Head of caudate nucleus (tissue), 42 donors: ENCODE data around the gene GFOD2.
"Not testable (repeated sequence)": the region's sequence is repeated elsewhere in the genome, so short reads cannot be mapped to it uniquely, and the experiment has no call there.

Experiments
- DNase-seq, 42 donors: peaks; one replicate each; pipeline versions ENCODE4 v3.0.0 to v3.0.0-alpha.2; 2020 to 2021; ENCODE audit warnings: mixed read lengths in 7 of 42
- intact Hi-C: fragments of 100-400 bp; cut with DNase I; formaldehyde crosslinking; loops from one replicate; pipeline ENCODE4 v1.15.0; 2022

GFOD2 gene

GRCh38 chr16:67709050-67709449 lies 10.1 kb downstream of the GFOD2 start:
- intact Hi-C loops = no loop called here

GRCh38 chr16:67708368-67708771 lies 10.7 kb downstream of the GFOD2 start:
- intact Hi-C loops = no loop called here
- DNase-seq = no peak

More at GRCh38 chr16:67709050-67709449, 10.1 kb downstream of the GFOD2 start:
- no peak for DNase-seq

- intact Hi-C loops = no loop called here
- DNase-seq = peak in 34 of 42 donors; percentile 1 to 77 (median 42)
These were observed 11.3 kb downstream of the GFOD2 start for GRCh38 chr16:67707790-67708189.

GRCh38 chr16:67707210-67707609 lies 11.9 kb downstream of the GFOD2 start:
- intact Hi-C loops = no loop called here
- no peak for DNase-seq

GRCh38 chr16:67704110-67704509 lies 15.0 kb downstream of the GFOD2 start:
- intact Hi-C loops = no loop called here
- DNase-seq = no peak

- intact Hi-C loops = no loop called here
- DNase-seq = no peak
These were observed 15.5 kb downstream of the GFOD2 start for GRCh38 chr16:67703626-67704025.

GRCh38 chr16:67702130-67702529 lies 17.0 kb downstream of the GFOD2 start:
- intact Hi-C loops = no loop called here
- DNase-seq = no peak

GRCh38 chr16:67701420-67701819 lies 17.7 kb downstream of the GFOD2 start:
- intact Hi-C loops = no loop called here
- DNase-seq = no peak

- no peak for DNase-seq
- intact Hi-C loops = no loop called here
These were observed 19.9 kb downstream of the GFOD2 start for GRCh38 chr16:67699265-67699664.

GRCh38 chr16:67697422-67698185 lies 21.5 kb downstream of the GFOD2 start:
- DNase-seq = no peak
- intact Hi-C loops = no loop called here

GRCh38 chr16:67694611-67695010 lies 24.5 kb downstream of the GFOD2 start:
- no peak for DNase-seq
- intact Hi-C loops = no loop called here

- DNase-seq, intact Hi-C loops: not testable (repeated sequence)
These were observed 25.4 kb downstream of the GFOD2 start for GRCh38 chr16:67693517-67694285.

GRCh38 chr16:67685388-67686112 lies 33.6 kb downstream of the GFOD2 start:
- no peak for DNase-seq
- intact Hi-C loops = no loop called here

GRCh38 chr16:67683767-67684166 lies 35.3 kb downstream of the GFOD2 start:
- no peak for DNase-seq
- intact Hi-C loops = no loop called here

- DNase-seq = no peak
- intact Hi-C loops = loop anchor here (10.0 kb wide), 1 partner anchor 135 kb away; no protein-coding TSS in a partner anchor
These were observed 38.9 kb downstream of the GFOD2 start for GRCh38 chr16:67679935-67680897.

- no peak for DNase-seq
- intact Hi-C loops = loop anchor here (10.0 kb wide), 1 partner anchor 136 kb away; no protein-coding TSS in a partner anchor
These were observed 40.6 kb downstream of the GFOD2 start for GRCh38 chr16:67678354-67679023.

- no peak for DNase-seq
- intact Hi-C loops = loop anchor here (10.0 kb wide), 1 partner anchor 137 kb away; no protein-coding TSS in a partner anchor
These were observed 41.4 kb downstream of the GFOD2 start for GRCh38 chr16:67677712-67678111.

- DNase-seq = no peak
- intact Hi-C loops = loop anchor here (10.0 kb wide), 1 partner anchor 138 kb away; no protein-coding TSS in a partner anchor
These were observed 42.2 kb downstream of the GFOD2 start for GRCh38 chr16:67676939-67677338.
